Smooth muscle cell (in vitro differentiated cells): ENCODE results near the gene SOWAHB. TPM values are rescaled to one million over a fixed set of nuclear protein-coding genes. Genes with fewer than 3 reads are reported as not detected.

ENCODE experiments used
- DNase-seq: peaks from one replicate; lab custom pipeline; 2025; ENCODE audit not compliant: unreplicated experiment; lab: John Stamatoyannopoulos, UW
- H2AFZ ChIP-seq: fragments of 200-600 bp; sonication (generic); 2 replicates; pipeline ENCODE4 v1.6.0; 2016; ENCODE audit warnings: antibody characterized with exemption, low read depth, mild to moderate bottlenecking
- H3F3A ChIP-seq: fragments of 200-600 bp; sonication (generic); 2 replicates; pipeline ENCODE4 v1.6.0; 2017; ENCODE audit warnings: antibody characterized with exemption, low read depth
- H3K27ac ChIP-seq: fragments of 200-600 bp; sonication (generic); 2 replicates; pipeline ENCODE4 v1.5.1; 2016; ENCODE audit warnings: low read depth, mild to moderate bottlenecking
- H3K27me3 ChIP-seq: fragments of 200-600 bp; sonication (generic); 2 replicates; pipeline ENCODE4 v1.6.1; 2016; ENCODE audit warnings: low read depth, mild to moderate bottlenecking
- H3K36me3 ChIP-seq: fragments of 200-600 bp; sonication (generic); 2 replicates; pipeline ENCODE4 v1.5.1; 2016; ENCODE audit warnings: low read depth
- H3K4me1 ChIP-seq: fragments of 200-600 bp; sonication (generic); 2 replicates; pipeline ENCODE4 v1.5.1; 2016; ENCODE audit warnings: low read depth
- H3K4me2 ChIP-seq: fragments of 200-600 bp; sonication (generic); 2 replicates; pipeline ENCODE4 v1.6.0; 2016; ENCODE audit warnings: mild to moderate bottlenecking
- H3K4me3 ChIP-seq: fragments of 200-600 bp; sonication (generic); 2 replicates; pipeline ENCODE4 v1.5.1; 2016; ENCODE audit warnings: mild to moderate bottlenecking
- H3K79me2 ChIP-seq: fragments of 200-600 bp; sonication (generic); 2 replicates; pipeline ENCODE4 v1.6.0; 2016; ENCODE audit warnings: low read depth, mild to moderate bottlenecking
- H3K9ac ChIP-seq: fragments of 200-600 bp; sonication (generic); 2 replicates; pipeline ENCODE4 v1.6.0; 2016; ENCODE audit warnings: low read depth
- H3K9me3 ChIP-seq: fragments of 200-600 bp; sonication (generic); replicated peaks from 2 replicates; pipeline ENCODE4 v1.5.1; 2016; ENCODE audit warnings: low read depth
- H4K20me1 ChIP-seq: fragments of 200-600 bp; sonication (generic); 2 replicates; pipeline ENCODE4 v1.6.0; 2016; ENCODE audit warnings: low read depth
- CTCF ChIP-seq: fragments of 200-600 bp; sonication (generic); IDR thresholded peaks from 2 replicates; pipeline ENCODE4 v1.5.1; 2017; ENCODE audit warnings: borderline replicate concordance, mild to moderate bottlenecking, antibody characterized with exemption; ENCODE audit not compliant: insufficient read depth, poor library complexity, severe bottlenecking
- whole genome bisulfite sequencing: methylation state at CpG from one replicate; pipeline ENCODE4 v1.1.7; 2016; ENCODE audit warnings: low lambda C conversion rate; 5-methylcytosine and 5-hydroxymethylcytosine counted together
- polyA plus RNA-seq: library from polyadenylated mRNA; unstranded; fragments of >200 nt; fragmentation: Nextera tagmentation; extraction: Ambion mirVana; gene quantifications from 2 replicates; pipeline ENCODE4 v1.2.1, GENCODE V29; 2016
- total RNA-seq: library from RNA; depleted of rRNA; stranded (reverse); fragments of >200 nt; gene quantifications from 2 replicates; pipeline ENCODE4 v1.2.3, GENCODE V29; 2014

The SOWAHB gene
- total and polyA plus RNA-seq, 2 experiments from 2014 or later = 0.81 to 4.6 TPM

DNA sequence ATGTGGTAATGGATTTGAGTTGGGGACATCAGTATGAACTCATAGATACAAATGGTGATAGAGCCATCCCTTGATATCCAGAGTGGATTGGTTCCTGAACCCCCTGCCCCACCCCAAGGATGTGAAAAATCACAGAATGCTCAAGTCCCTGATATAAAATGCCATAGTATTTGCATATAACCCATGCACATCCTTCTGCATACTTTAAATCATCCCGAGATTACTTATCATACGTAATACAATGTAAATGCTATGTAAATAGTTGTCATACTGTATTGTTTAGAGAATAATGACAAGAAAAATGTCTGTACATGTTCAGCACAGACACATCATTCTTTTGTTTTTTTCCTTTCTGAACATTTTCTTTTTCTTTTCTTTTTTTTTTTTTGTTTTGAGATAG, 32.7 kb upstream of the SOWAHB start:
- DNase-seq = no peak
- WGBS = 95% methylated on average over 2 of the region's 2 CpGs
- Histone ChIP-seq H3K4me3 (no peak overlapping the region), H3K27me3 (no peaks in the 10 kb centered on the region), H3K79me2 (no peaks in the 10 kb centered on the region), H2AFZ (no peak overlapping the region), H4K20me1 (no peaks in the 10 kb centered on the region), H3F3A (no peaks in the 10 kb centered on the region), H3K36me3 (no peaks in the 10 kb centered on the region), H3K9me3 (no peaks in the 10 kb centered on the region), H3K9ac (no peak overlapping the region), H3K4me2 (no peak overlapping the region), H3K27ac (no peak overlapping the region), H3K4me1 (no peaks in the 10 kb centered on the region)
- TF ChIP-seq CTCF = no peak

- Histone ChIP-seq H3K4me2 (no peak overlapping the region), H3K36me3 (no peaks in the 10 kb centered on the region), H3K79me2 (no peaks in the 10 kb centered on the region), H3K27ac (no peak overlapping the region), H3K4me1 (no peaks in the 10 kb centered on the region), H2AFZ (no peak overlapping the region), H3K9me3 (no peaks in the 10 kb centered on the region), H4K20me1 (no peaks in the 10 kb centered on the region), H3F3A (no peaks in the 10 kb centered on the region), H3K27me3 (no peaks in the 10 kb centered on the region), H3K9ac (no peak overlapping the region), H3K4me3 (no peak overlapping the region)
- TF ChIP-seq CTCF = no peak
- DNase-seq = no peak
- WGBS = 92% methylated on average over 6 of the region's 6 CpGs
Observed at GRCh38 chr4:76926841-76927240, 28.9 kb upstream of the SOWAHB start.

DNA sequence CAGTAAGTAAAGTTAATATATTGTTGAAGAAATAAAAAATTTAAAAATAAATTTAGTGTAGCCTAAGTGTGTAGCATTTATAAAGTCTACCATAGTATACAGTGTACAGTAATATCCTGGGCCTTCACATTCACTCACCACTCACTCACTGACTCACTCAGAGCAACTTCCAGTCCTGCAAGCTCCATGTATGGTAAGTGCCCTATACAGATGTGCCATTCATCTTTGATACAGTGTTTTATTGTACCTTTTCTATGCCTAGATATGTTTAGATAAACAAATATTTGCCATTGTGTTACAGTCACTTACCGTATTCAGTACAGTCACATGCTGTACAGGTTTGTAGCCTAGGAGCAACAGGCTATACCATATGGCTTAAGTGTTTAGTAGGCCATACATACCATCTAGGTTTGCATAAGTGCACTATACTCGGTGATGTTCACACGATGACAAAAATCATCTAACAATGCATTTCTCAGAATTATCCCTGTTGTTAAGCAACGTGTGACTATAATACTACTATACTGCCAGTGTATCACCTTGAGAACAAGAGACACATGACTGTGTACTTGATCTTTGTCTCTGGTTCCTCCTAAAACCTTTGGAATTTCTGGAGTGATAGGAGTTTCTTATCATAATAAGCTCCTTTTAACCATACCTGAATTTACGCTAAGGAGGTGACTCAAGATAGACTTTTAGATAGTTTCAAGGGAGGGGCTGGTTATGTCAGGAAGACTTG, 25.8 kb upstream of the SOWAHB start:
- H3K4me2 ChIP-seq = no peak overlapping the region
- H3K4me1 ChIP-seq = no peaks in the 10 kb centered on the region
- no peaks in the 10 kb centered on the region for H3K9me3 ChIP-seq
- no peaks in the 10 kb centered on the region for H3K79me2 ChIP-seq
- H3K36me3 ChIP-seq = no peaks in the 10 kb centered on the region
- H2AFZ ChIP-seq = no peak overlapping the region
- WGBS = 96% methylated on average over 5 of the region's 5 CpGs
- no peaks in the 10 kb centered on the region for H3F3A ChIP-seq
- no peak overlapping the region for H3K4me3 ChIP-seq
- no peak for DNase-seq
- H3K9ac ChIP-seq = no peak overlapping the region
- H3K27me3 ChIP-seq = no peaks in the 10 kb centered on the region
- no peak overlapping the region for H3K27ac ChIP-seq
- TF ChIP-seq CTCF = no peak
- H4K20me1 ChIP-seq = no peaks in the 10 kb centered on the region

- no peak overlapping the region for H2AFZ ChIP-seq
- no peak overlapping the region for H3K9ac ChIP-seq
- no peak overlapping the region for H3K27ac ChIP-seq
- no peaks in the 10 kb centered on the region for H3K9me3 ChIP-seq
- H3F3A ChIP-seq = no peaks in the 10 kb centered on the region
- H3K36me3 ChIP-seq = no peaks in the 10 kb centered on the region
- no peaks in the 10 kb centered on the region for H4K20me1 ChIP-seq
- no peak for TF ChIP-seq CTCF
- no peak for DNase-seq
- H3K27me3 ChIP-seq = no peaks in the 10 kb centered on the region
- H3K4me3 ChIP-seq = no peak overlapping the region
- no peaks in the 10 kb centered on the region for H3K79me2 ChIP-seq
- H3K4me2 ChIP-seq = no peak overlapping the region
- H3K4me1 ChIP-seq = no peaks in the 10 kb centered on the region
Observed at GRCh38 chr4:76920715-76921114, 22.8 kb upstream of the SOWAHB start.
